GM13976 (cell line): ENCODE results near the gene LYPLA2.

Experiments
- DNase-seq: peaks from one replicate; pipeline ENCODE4 v3.0.0; 2012; ENCODE audit warnings: low spot score
- CTCF ChIP-seq: IDR thresholded peaks from 2 replicates; pipeline ENCODE4 v1.5.1; 2012; ENCODE audit warnings: borderline replicate concordance, mild to moderate bottlenecking; ENCODE audit not compliant: insufficient read depth; ENCODE audit errors: extremely low read depth, missing control alignments, control extremely low read depth
- in situ Hi-C: fragments of 300-500 bp; cut with MboI; formaldehyde crosslinking; loops from one replicate; pipeline ENCODE4 v1.12.0; 2022; ENCODE audit warnings: low sequenced_read_pairs, mixed read lengths, inconsistent platforms; ENCODE audit not compliant: unreplicated experiment

Gene LYPLA2

GRCh38 chr1:23797478-23798448 lies 6.8 kb downstream of the LYPLA2 start:
- in situ Hi-C loops = no loop called here
- DNase-seq = no peak
- TF ChIP-seq CTCF = no peak

- in situ Hi-C loops = no loop called here
- TF ChIP-seq CTCF = no peak
- DNase-seq = no peak
Measured at GRCh38 chr1:23798662-23799142, 7.8 kb downstream of the LYPLA2 start.

DNA sequence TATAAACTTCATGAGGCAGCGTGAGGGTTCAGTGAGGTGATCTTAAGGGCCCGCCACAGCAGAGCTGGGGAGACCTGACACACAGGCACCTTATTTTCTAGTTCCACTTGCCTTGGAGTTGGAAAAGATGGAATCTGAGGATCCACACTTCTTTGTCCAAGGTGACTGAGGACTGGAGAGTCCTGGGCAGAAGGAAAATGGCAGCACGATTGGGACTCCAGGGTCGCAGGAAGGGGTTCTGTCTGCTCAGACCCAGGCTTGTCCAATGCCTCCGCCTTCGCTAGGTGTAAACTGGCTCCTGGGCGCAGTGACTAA lies 8.3 kb downstream of the LYPLA2 start:
- in situ Hi-C loops = no loop called here
- DNase-seq = no peak
- no peak for TF ChIP-seq CTCF

DNA sequence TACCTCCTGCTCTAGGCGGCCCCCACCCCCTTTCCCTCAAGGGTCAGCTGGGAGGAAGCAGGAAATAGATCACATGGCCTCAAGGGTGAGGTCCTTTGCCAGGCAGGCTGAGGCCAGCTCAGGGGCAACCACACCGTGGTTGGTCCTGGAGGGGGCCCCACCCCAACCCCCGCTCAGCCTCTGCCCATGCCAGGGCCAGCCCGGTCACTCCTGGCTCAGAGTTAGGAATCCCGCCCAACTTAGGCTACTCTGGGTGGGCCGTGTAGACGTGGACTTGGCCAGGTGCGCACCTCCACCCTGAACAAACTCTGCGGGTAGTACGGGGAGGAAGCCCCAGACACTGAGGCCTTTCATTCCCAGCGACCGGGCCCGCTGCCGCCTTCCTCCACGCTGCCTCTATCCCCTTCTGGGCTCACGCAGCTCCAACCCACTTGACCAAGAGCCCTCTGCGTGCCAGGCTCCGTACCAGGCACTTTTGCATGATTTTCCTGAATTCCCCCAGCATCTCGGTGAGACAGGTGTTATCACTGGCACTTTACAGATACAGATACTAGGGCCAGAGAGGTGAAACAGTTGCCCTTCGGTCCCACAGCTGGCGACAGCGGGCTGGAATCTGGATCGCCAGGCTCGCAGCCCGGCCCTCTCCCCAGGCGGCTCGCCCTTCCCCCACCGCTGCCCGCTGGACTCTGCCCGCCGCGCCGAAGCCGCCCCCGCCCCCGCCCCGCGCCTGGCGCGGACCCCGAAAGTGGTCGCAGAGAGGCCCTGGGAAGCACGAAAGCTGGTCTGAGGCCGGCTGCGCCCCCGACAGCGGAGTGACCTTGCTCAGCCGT lies 8.8 kb downstream of the LYPLA2 start:
- TF ChIP-seq CTCF = no peak
- DNase-seq = peak; percentile 74
- in situ Hi-C loops = no loop called here

- in situ Hi-C loops = no loop called here
- TF ChIP-seq CTCF = no peak
Measured at GRCh38 chr1:23800400-23801337, 9.7 kb downstream of the LYPLA2 start, which contains the start of gene GALE. Gene GALE, minus strand, starts transcription at chr1:23800754. Its CDS starts 1,747 bp downstream, at chr1:23799007.

More at GRCh38 chr1:23800400-23801337, 9.7 kb downstream of the LYPLA2 start, which contains the start of gene GALE:
- peak; percentile 99 for DNase-seq
